Measurements from ENCODE around the gene ETV3. TPM values are rescaled to one million over a fixed set of nuclear protein-coding genes. Genes with fewer than 3 reads are reported as not detected.

The ETV3 gene
- total and polyA plus RNA-seq, 10 of the 15 experiments (the other 5 are each of a cell fraction or from before 2014, with no cell fraction given) = 1.7 to 13.8 (median 7.2) TPM

GRCh38 chr1:157186281-157186992 is 48.2 kb upstream of the ETV3 start:
- Histone ChIP-seq H4K20me1 (ENCODE audit: control insufficient read depth, insufficient read depth) (no peaks in the 10 kb centered on the region), H3K4me3 (no peak overlapping the region), H3K9me3 (replicated peaks; ENCODE audit: control insufficient read depth, insufficient read depth, low read length) (no peaks in the 10 kb centered on the region), H3K27me3 (replicated peaks in 1 of 2; ENCODE audit: control insufficient read depth in 2 of 2, insufficient read depth in 2 of 2, low read length in 1 of 2) (no peaks in the 10 kb centered on the region), H3K4me2 (ENCODE audit: control insufficient read depth, insufficient read depth) (no peak overlapping the region), H3K27ac (ENCODE audit: control insufficient read depth, insufficient read depth) (no peak overlapping the region), H3K36me3 (ENCODE audit: control insufficient read depth in 2 of 2, insufficient read depth in 2 of 2, low read length in 1 of 2) (no peaks in the 10 kb centered on the region), H3K9ac (ENCODE audit: control insufficient read depth, insufficient read depth, low read length) (no peak overlapping the region), H3K4me1 (ENCODE audit: control insufficient read depth, insufficient read depth, low read length) (peaks cover 25% of the 10 kb centered on the region), H2AFZ (ENCODE audit: control insufficient read depth, low read depth, low read length) (no peak overlapping the region), H3K79me2 (ENCODE audit: control insufficient read depth, insufficient read depth, low read length) (no peaks in the 10 kb centered on the region)
- no peak for FAIRE-seq
- BruUV-seq (replicated peaks) = no TSS peak
- ChIA-PET RAD21 (ENCODE audit: unreplicated experiment) (interaction anchor here (2.0 kb wide), 1 partner anchor 10 kb away, joined by 5 read pairs; no protein-coding TSS in a partner anchor), CTCF (interaction anchor here (0.8 to 20.2 kb wide), 3 partner anchors 4 to 184 kb away, joined by 3 to 349 read pairs (median 349); no protein-coding TSS in a partner anchor), POLR2A (interaction anchor here (1.1 to 1.8 kb wide), 2 partner anchors 10 to 11 kb away, joined by 3 to 5 read pairs; no protein-coding TSS in a partner anchor), SMC1A (ENCODE audit: uncharacterized antibody, unreplicated experiment) (interaction anchor here (1.1 to 2.0 kb wide), 4 partner anchors 10 to 12 kb away, joined by 3 to 6 read pairs (median 5); no protein-coding TSS in a partner anchor)
- no peak for DNase-seq (ENCODE audit: low read depth, low spot score)
- in situ Hi-C loops (cut with MboI) (no loop called here), intact Hi-C loops (cut with micrococcal nuclease; ENCODE audit: unreplicated experiment) (no loop called here)
- 53% methylated on average over 8 of the region's 8 CpGs for WGBS (ENCODE audit: insufficient coverage, insufficient replicate concordance, low lambda C conversion rate, missing lambda C conversion rate)
- ATAC-seq = no peak
- TF ChIP-seq TARDBP (IDR thresholded peaks at IDR 0.05; ENCODE audit: borderline replicate concordance) (no peak), RAD51 (IDR thresholded peaks at IDR 0.05) (no peak), IRF3 (IDR thresholded peaks at IDR 0.05) (no peak), CUX1 (IDR thresholded peaks at IDR 0.05; ENCODE audit: insufficient replicate concordance, low read depth, low read length) (no peak), JUNB (IDR thresholded peaks at IDR 0.05) (no peak), MXI1 (IDR thresholded peaks at IDR 0.05; ENCODE audit: low read depth, low read length) (no peak), NR2F1 (conservative IDR thresholded peaks at IDR 0.05) (no peak)

All from GM12878 (cell line).